Measurements from ENCODE around the gene ATR. TPM values are rescaled to one million over a fixed set of nuclear protein-coding genes. Genes with fewer than 3 reads are reported as not detected.

ATR gene
- polyA plus RNA-seq, 12 donors: 7.3 to 20.5 (median 13.3) TPM; not detected in 1

DNA sequence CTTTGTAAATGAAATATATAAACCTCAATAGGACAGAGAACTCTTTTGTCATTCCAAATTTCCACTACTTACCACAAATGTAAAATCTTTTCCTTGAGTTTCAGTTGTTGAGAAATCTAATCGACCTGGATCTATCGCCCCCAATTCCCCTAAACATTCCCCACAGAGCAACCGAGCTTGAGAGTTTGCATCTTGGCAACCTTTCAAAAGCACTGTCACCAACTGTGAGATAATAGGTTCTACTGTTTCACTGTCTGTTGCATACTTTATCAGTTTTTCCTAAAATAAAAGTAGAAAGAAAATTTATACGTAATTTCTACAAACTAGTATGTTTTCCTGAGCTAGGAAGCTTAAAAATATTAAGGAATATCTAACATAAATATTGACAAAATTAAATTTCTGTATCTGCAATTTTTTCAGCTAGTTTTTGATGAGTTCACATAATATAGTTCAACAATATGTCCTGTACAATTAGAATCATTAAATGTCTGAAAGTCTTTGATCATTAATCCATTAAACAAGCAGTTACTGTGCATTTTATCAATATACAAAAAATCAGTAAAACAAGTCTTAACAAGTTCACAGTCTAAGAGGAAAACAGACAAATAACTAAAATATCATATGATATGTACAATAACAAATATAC is 54.5 kb downstream of the ATR start:
- no peak for DNase-seq

DNA sequence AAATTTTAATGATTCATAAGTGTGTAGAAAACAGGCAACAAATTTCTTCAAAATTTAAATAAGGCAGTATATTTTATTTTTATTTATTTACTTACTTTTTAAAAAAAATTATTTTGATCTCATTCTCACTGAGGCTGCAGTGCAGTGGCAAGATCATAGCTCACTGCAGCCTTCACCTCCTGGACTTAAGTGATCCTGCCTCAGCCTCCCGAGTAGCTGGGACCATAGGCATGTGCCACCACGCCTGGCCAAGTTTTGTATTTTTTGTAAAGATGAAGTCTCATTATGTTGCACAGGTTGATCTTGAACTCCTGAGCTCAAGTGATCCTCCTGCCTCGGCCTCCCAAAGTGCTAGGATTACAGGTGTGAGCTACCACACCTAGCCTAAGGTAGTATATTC is 69.5 kb downstream of the ATR start:
- DNase-seq: no peak

DNA sequence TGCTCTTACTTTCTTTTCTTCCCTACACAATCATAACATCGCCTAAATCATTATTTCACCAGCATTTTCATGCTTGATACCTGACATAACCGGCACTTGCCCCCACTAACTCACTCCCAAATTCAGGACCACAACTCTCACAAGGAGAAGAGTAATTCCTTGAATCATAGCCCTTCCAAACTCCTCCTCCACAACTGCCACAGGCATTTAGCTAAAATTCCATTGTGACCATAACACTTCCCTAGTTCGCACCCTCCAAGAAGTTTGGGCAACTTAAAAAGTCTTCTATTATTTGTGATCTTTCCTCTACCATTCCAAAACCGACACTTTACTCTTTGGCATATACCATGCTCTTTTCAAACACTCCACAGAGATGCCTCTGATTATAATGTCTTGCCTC is 71.3 kb downstream of the ATR start:
- no peak for DNase-seq

DNA sequence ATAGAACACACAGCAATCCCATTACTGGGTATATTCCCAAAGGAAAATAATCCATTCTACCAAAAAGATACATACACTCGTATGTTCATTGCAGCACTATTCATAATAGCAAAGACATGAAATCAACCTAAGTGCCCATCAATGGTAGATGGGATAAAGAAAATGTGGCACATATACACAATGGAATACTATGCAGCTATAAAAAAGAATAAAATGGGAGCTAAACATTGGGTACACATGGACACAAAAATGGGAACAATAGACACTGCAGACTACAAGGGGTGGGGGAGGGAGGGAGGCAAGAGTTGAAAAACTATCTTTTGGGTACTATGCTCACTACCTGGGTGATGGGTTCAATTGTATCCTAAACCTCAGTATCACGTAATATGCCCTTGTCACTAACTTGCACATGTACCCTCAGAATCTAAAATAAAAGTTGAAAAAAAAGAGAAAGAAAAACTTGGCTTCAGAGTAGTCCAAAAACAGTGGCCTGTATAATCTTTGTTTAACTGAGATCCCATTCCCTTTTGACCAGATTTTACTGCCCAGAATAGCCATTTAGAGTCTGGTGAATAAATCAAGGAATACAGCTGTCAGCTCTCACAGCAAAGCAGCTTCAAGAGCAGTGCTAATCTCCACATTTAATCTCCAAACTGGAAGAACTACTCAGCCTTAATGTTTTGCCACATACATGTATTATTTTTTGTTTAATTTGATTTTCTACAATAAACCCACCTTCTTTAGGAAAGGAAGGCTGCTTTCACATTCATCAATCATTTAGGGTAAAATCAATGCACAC is 76.1 kb downstream of the ATR start:
- no peak for DNase-seq

DNA sequence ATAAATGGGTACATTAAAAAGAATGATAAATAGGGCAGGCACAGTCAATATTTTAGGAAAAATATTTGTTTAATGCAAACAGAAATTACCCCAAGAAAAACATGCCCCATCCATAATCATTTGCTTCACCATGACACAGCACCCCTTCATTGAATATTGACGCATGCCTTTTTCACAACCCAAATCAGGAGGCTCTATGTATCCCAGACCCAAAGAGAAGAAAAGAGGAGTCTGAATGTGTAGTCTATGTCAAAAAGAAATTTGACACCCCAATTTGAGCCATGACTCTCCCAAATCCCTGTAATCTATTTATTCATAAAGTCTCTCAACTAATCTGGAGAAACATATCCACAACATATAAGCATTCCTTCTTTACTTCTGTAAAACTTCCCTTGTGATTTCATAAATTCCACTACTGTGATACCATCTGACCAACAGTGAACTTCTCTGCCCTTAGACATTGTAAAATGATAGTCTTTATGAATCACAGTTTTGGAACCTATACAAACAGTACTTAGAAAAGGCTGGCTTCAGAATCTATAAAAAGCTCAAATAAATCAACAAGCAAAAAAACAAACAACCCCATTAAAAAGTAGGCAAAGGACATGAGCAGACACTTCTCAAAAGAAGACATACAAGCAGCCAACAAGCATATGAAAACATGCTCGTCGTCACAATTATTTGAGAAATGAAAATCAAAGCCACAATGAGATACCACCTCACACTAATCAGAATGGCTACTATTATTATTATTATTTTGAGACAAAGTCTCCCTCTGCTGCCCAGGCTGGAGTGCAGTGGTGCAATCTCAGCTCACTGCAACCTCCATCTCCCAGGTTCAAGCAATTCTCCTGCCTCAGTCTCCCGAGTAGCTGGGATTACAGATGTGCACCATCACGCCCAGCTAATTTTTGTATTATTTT is 77.3 kb downstream of the ATR start:
- no peak for DNase-seq

DNA sequence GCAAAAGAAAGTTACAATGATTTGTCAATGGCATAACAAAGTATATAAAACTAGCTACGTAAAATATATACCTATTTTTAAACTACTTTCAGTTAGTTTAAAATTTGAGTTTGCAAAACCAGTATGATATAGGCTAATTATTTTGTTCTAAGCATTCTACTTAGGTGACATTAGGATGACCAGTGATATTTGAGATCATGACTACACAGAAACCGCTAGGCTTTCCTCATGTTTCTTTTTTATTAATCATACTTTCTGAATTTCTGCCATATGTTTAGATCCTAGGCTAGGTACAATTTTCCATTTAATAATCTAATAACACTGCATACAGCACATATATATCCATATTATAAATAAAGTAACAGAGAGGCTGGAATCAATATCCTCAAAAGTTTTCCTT is 78.3 kb downstream of the ATR start:
- DNase-seq: no peak

DNA sequence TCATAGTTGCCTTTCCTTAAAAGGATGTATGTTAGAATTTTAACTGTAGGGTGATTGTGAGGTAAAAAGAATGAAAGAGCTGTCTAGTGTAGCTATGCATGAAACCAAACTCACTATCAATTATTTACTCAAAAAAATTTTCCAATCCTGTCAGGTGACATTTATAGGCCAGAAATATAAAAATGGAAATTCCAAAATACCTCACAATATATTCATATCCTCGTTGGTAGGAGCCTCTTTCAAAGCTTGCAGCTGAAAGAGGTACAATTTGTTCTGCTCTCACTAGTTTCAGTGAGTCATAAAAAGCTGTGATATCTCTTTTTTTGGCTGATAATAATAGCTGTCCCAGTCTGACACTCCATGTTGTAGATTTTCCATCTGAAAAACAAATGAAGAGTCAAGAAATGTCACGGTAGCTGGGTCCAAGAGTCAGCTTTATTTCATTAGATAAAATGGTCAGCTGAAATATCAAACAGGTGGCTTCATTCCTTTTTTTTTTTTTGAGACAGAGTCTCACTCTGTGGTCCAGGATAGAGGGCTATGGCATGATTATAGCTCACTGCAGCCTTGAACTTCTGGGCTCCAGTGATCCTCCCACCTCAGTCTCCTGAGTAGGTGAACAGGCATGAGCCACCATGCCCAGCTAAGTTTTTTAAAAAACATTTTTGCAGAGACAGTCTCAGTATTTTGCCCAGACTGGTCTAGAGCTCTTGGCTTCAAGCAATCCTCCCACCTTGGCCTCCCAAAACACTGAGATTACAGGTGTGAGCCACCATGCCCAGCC is 79.9 kb downstream of the ATR start:
- no peak for DNase-seq

DNA sequence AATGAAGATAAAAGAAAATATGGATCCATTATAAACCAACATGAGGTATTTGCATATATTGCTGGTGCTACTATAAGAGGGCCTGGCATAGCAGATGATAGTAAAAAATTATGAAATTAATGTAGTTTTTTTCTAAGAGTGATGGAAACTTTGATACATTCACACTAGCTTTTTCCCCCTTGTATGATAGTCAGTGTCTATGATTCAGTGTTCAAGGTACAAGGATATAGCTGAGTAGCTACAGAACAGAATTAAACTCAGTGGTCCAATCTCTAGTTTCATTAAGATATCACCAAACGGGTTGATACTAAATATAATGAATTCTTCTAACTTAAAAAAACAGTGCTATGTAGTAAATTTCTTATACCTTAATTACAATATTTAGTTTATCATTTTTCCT is 80.8 kb downstream of the ATR start:
- DNase-seq: no peak

DNA sequence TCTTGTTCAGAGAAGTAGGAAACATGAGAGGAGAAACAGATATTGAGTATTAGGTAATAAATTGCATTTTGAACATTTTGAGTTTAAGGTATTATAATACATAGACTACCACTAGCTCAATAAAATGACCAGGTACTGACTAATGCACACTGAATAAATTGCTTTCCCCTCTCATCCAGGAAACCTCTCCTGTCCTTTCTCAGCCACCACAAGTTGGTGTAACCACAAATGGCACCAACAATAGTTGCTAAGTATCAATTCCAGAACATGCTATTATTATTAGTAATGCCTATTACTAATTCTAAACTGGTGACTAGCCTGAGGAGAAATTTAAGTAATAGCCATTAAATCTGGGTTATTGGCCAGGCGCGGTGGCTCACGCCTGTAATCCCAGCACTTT is 83.4 kb downstream of the ATR start:
- no peak for DNase-seq

DNA sequence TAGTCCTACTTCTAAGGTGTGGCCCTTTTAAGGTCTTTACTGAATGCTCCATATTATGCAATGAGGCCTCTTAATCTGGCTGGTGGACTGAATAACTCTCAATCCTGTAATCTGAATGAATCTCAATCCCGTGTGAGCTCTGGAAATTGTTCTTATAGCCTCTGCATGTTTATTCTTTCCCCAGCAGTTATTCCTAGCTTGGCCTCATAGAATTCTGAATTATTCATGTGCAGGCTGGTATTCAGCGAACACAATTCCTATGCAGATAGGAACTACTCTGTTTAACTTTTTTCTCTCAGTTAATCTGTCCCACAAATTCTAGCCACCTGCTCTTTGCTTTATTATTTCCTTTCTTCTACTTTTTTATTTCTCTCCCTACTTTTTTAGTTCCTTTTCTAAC is 86.3 kb downstream of the ATR start:
- no peak for DNase-seq

DNA sequence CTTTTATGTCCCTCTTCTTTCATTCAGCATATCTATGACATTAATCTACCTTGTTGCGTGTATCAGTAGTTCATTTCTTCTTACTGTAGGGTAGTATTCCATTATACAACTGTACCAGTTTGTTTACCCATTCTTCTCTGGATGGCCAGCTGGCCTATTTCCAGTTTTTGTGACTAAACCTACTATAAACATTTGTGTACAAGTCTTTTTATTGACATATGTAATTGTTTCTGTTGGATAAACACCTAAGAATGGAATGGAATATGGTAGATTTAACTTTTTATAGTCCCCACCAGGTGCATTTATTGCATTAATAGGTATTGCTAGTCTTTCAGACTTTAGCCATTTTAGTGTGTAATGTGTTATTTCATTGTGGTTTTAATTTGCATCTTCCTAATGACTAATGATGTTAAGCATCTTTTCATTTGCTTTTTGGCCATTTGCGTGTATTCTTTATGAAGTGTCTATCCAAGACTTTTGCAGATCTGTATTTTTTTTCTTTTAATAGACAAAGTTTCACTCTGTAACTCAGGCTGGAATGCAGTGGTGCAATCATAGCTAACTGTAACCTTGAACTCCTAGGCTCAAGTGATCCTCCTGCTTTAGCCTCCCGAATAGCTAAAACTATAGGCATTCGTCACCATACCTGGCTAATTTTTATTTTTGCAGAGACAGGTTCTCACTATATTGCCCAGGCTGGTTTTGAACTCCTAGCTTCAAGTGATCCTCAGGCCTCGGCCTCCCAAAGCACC is 88.8 kb downstream of the ATR start:
- no peak for DNase-seq

DNA sequence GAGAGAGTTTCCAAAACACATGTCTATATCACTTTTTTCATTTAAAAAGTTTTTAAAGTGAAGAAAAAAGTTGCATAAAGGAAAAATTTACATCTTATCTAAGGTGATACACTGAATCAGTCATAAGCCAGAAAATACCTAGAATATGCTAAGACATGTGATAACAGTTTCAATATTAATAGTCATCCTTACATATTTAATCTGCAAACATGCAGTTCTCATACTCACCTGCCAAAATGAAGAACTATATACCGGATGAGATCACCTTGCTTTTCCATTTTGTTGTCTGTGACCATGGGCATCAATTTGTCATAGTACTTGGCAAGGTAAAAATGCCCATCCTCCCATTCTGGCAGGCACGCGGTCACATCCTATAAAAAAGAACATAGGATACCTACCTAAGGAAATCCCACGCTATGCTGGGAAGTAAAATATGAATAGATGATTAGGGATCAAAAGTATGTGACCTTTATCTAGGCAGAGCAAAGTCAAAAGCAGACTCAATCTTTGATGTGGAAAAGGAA is 93.6 kb downstream of the ATR start:
- DNase-seq: no peak

DNA sequence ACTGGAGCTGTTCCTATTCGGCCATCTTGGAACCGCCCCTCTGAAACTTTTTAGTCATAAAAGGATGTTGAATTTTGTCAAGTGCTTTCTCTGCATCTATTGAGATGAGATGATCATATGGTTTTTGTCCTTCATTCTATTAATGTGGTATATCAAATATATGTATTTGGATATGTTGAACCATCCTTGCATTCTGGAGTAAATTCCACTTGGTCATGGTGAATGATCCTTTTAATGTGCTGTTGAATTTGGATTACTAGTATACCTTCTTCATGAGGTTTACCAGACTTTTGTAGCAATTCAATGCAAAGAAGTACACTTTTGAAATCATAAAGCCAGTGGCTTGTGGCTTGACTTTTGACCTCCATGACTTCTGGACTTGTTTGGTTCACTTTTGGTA is 97.3 kb downstream of the ATR start:
- no peak for DNase-seq

DNA sequence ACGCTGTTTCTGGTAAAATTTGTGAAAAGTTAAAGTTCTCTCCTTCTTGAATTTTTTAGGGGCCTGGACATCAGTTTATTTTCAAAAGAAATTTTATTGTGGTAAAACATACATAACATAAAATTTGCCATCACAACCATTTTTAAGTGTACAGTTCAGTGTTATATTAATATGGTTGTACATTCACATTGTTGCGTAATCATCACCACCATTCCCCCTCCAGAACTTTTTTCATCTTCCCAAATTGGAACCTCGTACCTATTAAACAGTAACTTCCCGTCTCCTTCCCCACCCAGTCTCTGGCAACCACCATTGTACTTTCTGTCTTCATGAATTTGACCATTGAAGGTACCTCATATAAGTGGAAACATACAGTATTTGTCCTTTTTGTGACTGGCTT is 107.7 kb downstream of the ATR start:
- DNase-seq: no peak

DNA sequence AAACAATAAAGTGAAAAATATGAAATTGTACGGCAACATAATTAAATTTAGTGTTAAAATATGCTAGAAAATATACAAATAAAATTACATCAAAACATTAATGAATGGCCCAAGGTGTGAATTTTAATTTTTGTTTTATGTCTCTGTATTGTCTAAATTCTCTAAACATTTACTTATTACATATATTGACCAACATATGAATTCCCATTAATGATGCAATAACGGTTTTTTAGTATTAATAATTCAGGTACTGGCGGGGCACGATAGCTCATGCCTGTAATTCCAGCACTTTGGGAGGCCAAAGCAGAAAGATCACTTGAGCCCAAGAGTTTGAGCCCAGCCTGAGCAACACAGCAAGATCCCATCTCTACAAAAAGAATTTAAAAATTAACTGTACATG is 110.1 kb downstream of the ATR start:
- DNase-seq: no peak

DNA sequence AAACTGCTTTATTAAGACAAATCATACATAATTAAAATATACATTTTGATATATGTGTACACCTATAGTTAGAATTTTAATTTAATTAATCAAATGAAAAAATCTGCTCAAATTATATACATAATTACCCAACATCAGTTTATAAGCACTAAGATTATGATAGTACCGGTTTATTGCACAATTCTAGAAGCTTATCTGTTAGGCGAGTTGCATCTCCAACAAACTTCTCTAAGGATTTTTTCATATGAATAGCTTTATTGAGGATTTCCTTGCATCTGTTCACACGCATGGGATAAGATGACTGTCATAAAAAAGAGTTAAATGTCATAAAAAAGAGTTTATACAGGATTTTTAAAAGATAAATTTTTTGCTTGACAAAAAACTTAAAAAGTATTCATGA is 110.8 kb downstream of the ATR start:
- DNase-seq: no peak

DNA sequence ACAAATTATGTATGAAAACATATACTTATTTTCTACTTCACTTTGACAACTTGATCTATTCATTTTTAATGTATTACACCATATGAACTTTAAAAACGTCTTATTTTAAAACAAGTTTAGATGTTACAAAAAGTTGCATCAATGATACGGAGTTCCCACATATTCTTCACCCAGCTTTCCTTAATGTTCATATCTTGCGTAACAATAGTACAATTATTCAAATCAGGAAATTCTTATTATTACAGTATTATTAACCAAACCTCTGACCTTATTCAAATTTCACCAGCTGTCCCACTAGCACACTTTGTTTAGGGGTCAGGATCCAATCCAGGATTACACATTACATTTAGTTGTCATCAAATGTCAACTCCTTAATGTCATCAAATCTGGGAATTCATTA is 117.8 kb downstream of the ATR start:
- no peak for DNase-seq

DNA sequence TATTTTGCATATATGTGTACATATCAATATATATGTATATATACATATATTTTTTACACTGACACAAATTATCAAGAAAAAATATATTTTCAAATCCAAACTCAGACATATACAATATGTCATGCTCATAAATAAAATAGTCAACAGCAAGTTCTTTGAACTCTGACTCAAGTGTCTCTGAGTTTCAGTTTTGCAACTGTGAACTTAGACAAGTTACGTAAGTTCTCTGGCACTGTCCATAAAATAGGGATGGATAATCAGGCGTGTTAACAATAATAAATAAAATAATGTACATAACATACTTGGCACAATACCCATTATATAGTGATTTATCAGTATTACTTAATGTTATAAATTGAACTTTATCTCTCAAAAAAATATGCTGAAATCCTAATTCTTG is 118.6 kb downstream of the ATR start:
- no peak for DNase-seq

DNA sequence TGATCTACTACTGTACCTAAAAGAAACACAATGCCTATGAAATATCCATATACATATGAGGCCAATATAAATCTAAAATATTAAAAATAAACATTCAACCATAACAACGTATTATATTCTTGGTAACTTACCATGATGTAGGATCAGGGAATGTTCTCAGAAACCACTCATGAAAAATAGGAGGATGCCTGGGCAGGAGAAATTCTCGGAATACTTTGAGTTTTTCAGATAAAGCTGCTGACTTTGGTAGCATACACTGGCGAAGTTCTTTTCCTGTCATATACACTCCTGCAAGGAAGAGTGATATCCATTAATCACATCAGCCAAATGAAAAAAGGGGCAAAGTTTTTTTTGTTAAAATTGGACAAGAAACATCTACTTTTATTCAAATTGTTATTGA is 119.4 kb downstream of the ATR start:
- DNase-seq: no peak

DNA sequence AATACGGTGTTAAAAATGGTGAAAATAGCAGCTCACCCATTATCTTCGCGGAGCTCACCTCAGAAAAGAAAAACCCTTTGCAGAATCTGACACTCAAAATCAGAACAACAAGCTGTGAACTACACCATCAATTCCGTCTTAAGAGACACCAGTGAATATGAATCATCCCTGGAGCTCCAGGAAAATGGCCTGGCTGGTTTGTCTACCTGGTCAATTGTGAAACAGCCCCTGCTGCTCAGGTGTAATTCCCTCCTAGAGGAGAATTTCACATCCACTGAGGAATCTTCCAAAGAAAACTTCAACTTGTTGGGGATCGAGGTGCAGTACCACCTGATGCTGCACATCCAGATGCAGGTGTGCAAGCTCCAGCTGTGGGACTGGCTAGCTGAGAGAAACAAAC is 127.7 kb downstream of the ATR start:
- no peak for DNase-seq

DNA sequence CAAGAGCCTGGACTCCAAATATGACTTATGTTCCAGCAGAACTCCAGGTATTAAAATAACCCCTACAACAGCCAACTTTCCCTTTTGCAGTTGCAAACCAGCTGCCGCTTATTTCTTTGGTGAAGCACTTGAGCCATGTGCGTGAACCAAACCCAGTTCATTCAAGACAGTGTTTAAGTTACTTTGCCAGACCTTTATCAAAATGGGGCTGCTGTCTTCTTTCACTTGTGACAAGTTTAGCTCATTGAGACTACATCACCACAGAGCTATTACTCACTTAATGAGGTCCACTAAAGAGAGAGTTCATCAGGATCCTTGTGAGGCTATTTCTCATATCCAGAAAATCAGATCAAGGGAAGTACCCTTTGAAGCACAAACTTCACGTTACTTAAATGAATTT is 128.3 kb downstream of the ATR start:
- no peak for DNase-seq
